HepG2 (cell line): ENCODE data around the gene PIGZ. TPM values are rescaled to one million over a fixed set of nuclear protein-coding genes. Genes with fewer than 3 reads are reported as not detected.

ENCODE experiments used
- AKNA ChIP-seq: sonication (generic); formaldehyde crosslinking; IDR thresholded peaks from 2 replicates; pipeline ENCODE4 v1.4.0; 2020; ENCODE audit warnings: missing genetic modification reagents, borderline replicate concordance
- ARID5B ChIP-seq: IDR thresholded peaks from 2 replicates; pipeline ENCODE4 v1.4.0; 2020; ENCODE audit warnings: mild to moderate bottlenecking, missing genetic modification reagents
- ARNT2 ChIP-seq: sonication (generic); formaldehyde crosslinking; IDR thresholded peaks from 2 replicates; pipeline ENCODE4 v1.8.0; 2022; ENCODE audit warnings: mild to moderate bottlenecking, low read depth, missing genetic modification reagents, moderate library complexity
- BHLHE40 ChIP-seq: IDR thresholded peaks from 2 replicates; pipeline ENCODE4 v1.6.1; 2011; ENCODE audit warnings: low read length, improper control_type of control experiment
- DNMT3B ChIP-seq: conservative IDR thresholded peaks from 2 replicates; pipeline ENCODE4 v1.6.1; 2016; ENCODE audit warnings: missing biosample characterization, control low read depth
- HMGA1 ChIP-seq: sonication (generic); formaldehyde crosslinking; conservative IDR thresholded peaks from 2 replicates; pipeline ENCODE4 v1.4.0; 2020; ENCODE audit warnings: missing genetic modification reagents
- NBN ChIP-seq: fragments of 450-650 bp; conservative IDR thresholded peaks from 2 replicates; pipeline ENCODE4 v1.6.1; 2017
- POGK ChIP-seq: sonication (generic); formaldehyde crosslinking; conservative IDR thresholded peaks from 2 replicates; pipeline ENCODE4 v1.8.0; 2022; ENCODE audit warnings: mild to moderate bottlenecking, moderate library complexity, missing genetic modification reagents
- PPARG ChIP-seq: conservative IDR thresholded peaks from 2 replicates; pipeline ENCODE4 v1.6.1; 2016; ENCODE audit warnings: missing biosample characterization, missing genetic modification reagents
- SKI ChIP-seq: fragments of 450-650 bp; IDR thresholded peaks from one replicate; pipeline ENCODE4 v1.6.1; 2018; ENCODE audit warnings: mild to moderate bottlenecking; ENCODE audit not compliant: partially characterized antibody
- SMYD3 ChIP-seq: sonication (generic); formaldehyde crosslinking; IDR thresholded peaks from 2 replicates; pipeline ENCODE4 v1.8.1; 2023; ENCODE audit warnings: mild to moderate bottlenecking, missing genetic modification reagents
- SOX6 ChIP-seq, 2 experiments: fragments of 450-650 bp in 1 of 2; sonication (generic) in 1 of 2; formaldehyde crosslinking in 1 of 2; IDR thresholded peaks; 2 replicates each; pipeline versions ENCODE4 v1.4.0 to v1.6.1; 2017 to 2020; ENCODE audit warnings: antibody characterized with exemption in 1 of 2, mild to moderate bottlenecking in 1 of 2, missing genetic modification reagents in 1 of 2
- TAF1 ChIP-seq: sonication (generic); formaldehyde crosslinking; IDR thresholded peaks from 2 replicates; pipeline ENCODE4 v1.4.0; 2020; ENCODE audit warnings: missing genetic modification reagents
- THYN1 ChIP-seq: sonication (generic); formaldehyde crosslinking; IDR thresholded peaks from 2 replicates; pipeline ENCODE4 v1.8.1; 2023; ENCODE audit warnings: low read depth, mild to moderate bottlenecking, moderate library complexity, missing genetic modification reagents, borderline replicate concordance
- ZNF580 ChIP-seq: IDR thresholded peaks from 2 replicates; pipeline ENCODE4 v1.6.1; 2016; ENCODE audit warnings: low read depth, borderline replicate concordance
- ZNF691 ChIP-seq: sonication (generic); formaldehyde crosslinking; IDR thresholded peaks from 2 replicates; pipeline ENCODE4 v1.4.0; 2020; ENCODE audit warnings: missing genetic modification reagents, low read depth, mild to moderate bottlenecking, borderline replicate concordance
- ZNF709 ChIP-seq: sonication (generic); formaldehyde crosslinking; IDR thresholded peaks from 2 replicates; pipeline ENCODE4 v1.5.0; 2020; ENCODE audit warnings: mild to moderate bottlenecking, missing genetic modification reagents
- polyA plus RNA-seq, 8 experiments: library from polyadenylated mRNA; depleted of rRNA in 3 of 8; stranded (reverse) in 7 of 8; unstranded in 1 of 8; fragments of >200 nt; fragmentation: Illumina TruSeq in 4 of 8; extraction: Trizol in 4 of 8; gene quantifications; 2 replicates each; pipeline versions ENCODE4 v1.2.1 to v1.2.3, GENCODE V29; 2011 to 2016; ENCODE audit warnings: low read depth in 4 of 8, missing spikeins in 1 of 8, mixed read lengths in 1 of 8; ENCODE audit not compliant: insufficient read depth in 1 of 8
- total RNA-seq, 5 experiments: library from RNA; depleted of rRNA; stranded (reverse); fragments of >200 nt; fragmentation: Illumina TruSeq; extraction: Trizol; gene quantifications; 2 replicates each; pipeline ENCODE4 v1.2.3, GENCODE V29; 2016; ENCODE audit warnings: low read depth in 1 of 5

Gene PIGZ
- total and polyA plus RNA-seq, 2 of the 13 experiments (the other 11 are each of a cell fraction or from before 2014, with no cell fraction given), result 4.7 to 60.5 TPM

GRCh38 chr3:196942226-196942914 is 26.3 kb downstream of the PIGZ start, which contains the start of gene NCBP2 (continued):
- TF ChIP-seq POGK (CRISPR knock-in tag) (peak; percentile 85; the same call in 1 of the 2 replicates), ZNF691 (CRISPR knock-in tag) (peak; percentile 94), AKNA (CRISPR knock-in tag) (no peak), PPARG (peak; percentile 57), SMYD3 (peak; percentile 22; the same call in 1 of the 2 replicates), BHLHE40 (peak; percentile 85), ARNT2 (peak; percentile 90), HMGA1 (CRISPR knock-in tag) (no peak), DNMT3B (CRISPR knock-in tag) (no peak; the same call in 1 of the 2 replicates), ZNF580 (CRISPR knock-in tag) (peak; percentile 96), ZNF709 (CRISPR knock-in tag) (peak; percentile 89; the same call in 1 of the 2 replicates), NBN (no peak), ARID5B (peak; percentile 76), SOX6 (IDR thresholded peaks at IDR 0.05) (no peak), SOX6 (CRISPR knock-in tag; IDR thresholded peaks at IDR 0.05) (peak; percentile 85), TAF1 (CRISPR knock-in tag) (peak; percentile 97), SKI (peak; percentile 31), THYN1 (CRISPR knock-in tag) (no peak)
